ENCODE data around the gene LRCH3.

Gene LRCH3

DNA sequence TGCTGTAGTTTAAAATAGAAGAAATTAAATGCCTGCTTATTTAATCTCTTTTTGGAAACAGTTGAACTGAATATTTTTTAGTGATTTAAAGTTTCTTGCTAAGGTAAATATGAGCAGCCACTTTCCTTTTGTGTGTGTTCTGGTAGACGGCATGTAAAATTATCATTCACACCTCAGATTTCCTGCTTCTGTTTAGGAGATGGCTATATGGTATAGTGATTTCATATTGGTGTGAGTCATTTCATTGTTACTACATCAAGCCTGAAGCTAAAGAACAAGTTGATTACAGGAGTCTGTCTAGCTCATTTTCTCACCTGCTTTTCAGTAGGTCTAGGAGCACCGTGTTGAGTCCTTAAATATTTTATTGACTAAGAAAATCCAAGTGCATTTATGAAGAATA is 2.2 kb downstream of the LRCH3 start:
- DNase-seq, result no peak

GRCh38 chr3:197794115-197794514 is 3.1 kb downstream of the LRCH3 start:
- DNase-seq, result no peak

DNA sequence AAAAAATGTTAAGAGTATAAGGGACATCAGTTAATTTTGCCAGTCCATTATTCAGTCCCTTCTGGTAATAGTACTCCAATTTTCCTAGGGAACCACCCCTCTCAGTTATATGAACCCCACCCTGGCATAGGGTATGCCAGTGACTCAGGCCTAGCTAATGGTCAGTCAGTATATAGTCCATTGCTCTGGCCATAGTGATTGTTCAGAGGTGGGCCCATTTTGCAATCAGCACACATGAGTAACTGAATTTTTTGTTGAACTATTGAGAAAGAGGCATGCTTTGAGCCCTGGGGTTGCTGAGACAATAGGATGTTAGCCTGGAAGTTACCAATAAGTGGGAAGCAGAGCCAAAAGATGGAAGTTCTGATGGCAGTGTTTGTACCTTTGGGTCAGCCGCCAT is 4.1 kb downstream of the LRCH3 start:
- DNase-seq, result no peak

- no peak for DNase-seq
Measured at GRCh38 chr3:197796087-197796486, 5.0 kb downstream of the LRCH3 start.

- no peak for DNase-seq
Measured at GRCh38 chr3:197798863-197799262, 7.8 kb downstream of the LRCH3 start.

DNA sequence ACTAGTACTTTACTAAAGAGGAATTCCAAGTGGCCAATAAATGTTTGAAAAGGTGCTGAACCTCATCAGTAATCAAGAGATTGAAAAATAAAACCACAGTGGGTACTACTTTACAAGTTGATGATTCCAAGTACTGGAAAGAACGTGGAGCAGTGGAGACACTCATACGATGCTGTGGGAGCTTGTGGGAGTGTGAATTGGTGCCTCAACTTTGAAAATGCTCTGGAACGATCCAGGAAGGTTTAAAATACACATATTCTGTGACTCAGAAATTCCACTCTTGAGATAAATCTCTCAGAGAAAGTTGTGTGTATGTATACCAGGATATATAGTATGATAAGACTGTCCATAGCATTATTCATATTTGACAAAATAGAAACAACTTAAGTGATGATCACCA is 9.3 kb downstream of the LRCH3 start:
- no peak for DNase-seq

DNA sequence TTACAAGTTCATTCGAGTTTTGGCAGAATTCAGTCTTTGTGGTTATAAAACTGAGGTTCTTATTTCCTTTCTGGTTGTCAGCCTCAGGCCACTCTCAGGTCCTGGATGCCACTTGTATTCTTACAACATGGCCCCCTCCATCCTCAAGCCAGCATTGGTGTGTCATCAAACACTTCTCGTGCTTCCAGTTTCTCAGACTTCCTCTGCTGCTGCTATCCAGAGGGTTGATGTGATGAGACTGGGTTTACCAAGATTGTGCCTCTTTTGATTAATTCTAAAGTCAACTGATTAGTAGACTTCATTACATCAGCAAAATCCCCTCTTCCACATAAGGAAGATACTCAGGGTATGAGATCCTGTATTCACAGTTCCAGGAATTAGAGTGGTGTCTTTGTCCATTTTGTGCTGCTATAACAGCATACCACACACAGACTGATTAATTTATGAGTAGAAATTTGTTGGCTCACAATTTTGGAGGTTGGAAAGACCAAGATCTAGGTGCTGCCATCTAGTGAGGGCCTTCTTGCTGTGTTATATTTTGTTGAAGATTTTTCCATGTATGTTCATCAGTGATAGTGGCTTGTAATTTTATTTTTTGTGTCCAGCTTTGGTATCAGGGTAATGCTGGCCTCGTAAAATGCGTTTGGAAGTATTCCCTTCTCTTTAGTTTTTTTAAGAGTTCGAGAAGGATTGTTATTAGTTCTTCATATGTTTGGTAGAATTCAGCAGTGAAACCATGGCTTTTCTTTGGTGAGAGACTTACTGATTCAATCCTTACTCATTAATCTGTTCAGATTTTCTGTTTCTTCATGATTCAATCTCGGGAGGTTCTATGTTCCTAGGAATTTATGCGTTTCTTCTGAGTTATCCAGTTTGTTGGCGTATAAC is 11.1 kb downstream of the LRCH3 start:
- DNase-seq, result no peak

GRCh38 chr3:197802779-197803459 is 11.9 kb downstream of the LRCH3 start:
- DNase-seq, result no peak

GRCh38 chr3:197804511-197804910 is 13.5 kb downstream of the LRCH3 start:
- DNase-seq, result no peak

- DNase-seq, result no peak
Measured at GRCh38 chr3:197807969-197808587, 17.0 kb downstream of the LRCH3 start.

- no peak for DNase-seq
Measured at GRCh38 chr3:197809356-197810020, 18.4 kb downstream of the LRCH3 start.

- no peak for DNase-seq
Measured at GRCh38 chr3:197810901-197811300, 19.8 kb downstream of the LRCH3 start.

GRCh38 chr3:197811343-197811742 is 20.3 kb downstream of the LRCH3 start:
- no peak for DNase-seq

DNA sequence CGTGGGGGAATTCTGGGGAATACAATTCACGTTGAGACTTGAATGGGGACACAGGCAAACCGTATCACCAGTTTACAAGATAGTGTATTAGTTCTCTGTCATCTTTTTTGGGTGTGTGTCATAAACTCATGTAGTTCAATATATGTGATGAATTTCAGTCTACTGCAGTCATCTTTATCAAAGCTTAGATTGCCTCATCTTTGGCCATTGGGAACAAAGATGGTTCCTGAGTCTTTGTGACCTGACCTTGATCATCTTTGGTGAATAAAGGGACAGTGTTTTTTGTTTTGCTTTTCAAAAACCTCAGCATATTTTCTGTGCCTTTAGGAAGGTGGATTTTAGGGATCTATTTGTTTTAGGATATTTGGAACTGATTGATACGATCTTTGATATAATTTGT is 23.3 kb downstream of the LRCH3 start:
- no peak for DNase-seq

DNA sequence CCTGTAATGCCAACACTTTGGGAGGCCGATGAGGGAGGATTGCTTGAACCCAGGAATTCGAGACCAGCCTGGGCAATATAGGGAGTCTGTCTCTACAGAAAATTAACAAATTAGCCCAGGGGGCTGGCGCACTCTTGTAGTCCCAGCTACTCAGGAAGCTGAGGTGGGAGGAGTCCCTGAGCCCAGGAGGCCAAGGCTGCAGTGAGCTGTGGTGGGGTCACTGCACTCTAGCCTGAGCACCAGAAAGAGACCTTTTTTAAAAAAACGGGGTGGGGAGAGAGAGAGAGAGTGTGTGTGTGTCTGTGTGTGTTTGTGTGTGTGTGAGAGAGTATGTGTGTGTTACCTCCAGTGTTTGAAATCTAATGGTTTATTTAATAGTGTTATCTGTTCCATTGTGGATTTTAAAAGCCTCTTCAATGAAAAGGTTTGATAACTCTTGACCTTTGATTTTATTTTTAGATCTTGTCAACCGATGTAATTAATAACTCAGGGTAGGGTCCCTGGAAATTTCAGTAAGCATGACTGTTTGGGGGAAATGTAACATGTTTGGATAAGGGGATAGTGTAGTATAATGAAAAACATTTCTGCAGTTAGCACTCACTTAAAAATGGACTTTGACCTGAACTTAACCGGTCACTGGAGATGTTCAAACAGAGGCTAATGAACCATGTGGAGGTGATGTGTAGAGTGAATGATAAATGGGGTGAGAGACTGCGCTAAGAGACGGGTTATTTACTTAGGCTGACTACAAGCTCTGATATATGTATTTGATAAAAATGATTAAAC is 29.7 kb downstream of the LRCH3 start:
- DNase-seq, result no peak

GRCh38 chr3:197829397-197830045 is 38.5 kb downstream of the LRCH3 start:
- no peak for DNase-seq

GRCh38 chr3:197830308-197830966 is 39.4 kb downstream of the LRCH3 start:
- DNase-seq, result no peak

- DNase-seq, result no peak
Measured at GRCh38 chr3:197830967-197831313, 39.9 kb downstream of the LRCH3 start.

DNA sequence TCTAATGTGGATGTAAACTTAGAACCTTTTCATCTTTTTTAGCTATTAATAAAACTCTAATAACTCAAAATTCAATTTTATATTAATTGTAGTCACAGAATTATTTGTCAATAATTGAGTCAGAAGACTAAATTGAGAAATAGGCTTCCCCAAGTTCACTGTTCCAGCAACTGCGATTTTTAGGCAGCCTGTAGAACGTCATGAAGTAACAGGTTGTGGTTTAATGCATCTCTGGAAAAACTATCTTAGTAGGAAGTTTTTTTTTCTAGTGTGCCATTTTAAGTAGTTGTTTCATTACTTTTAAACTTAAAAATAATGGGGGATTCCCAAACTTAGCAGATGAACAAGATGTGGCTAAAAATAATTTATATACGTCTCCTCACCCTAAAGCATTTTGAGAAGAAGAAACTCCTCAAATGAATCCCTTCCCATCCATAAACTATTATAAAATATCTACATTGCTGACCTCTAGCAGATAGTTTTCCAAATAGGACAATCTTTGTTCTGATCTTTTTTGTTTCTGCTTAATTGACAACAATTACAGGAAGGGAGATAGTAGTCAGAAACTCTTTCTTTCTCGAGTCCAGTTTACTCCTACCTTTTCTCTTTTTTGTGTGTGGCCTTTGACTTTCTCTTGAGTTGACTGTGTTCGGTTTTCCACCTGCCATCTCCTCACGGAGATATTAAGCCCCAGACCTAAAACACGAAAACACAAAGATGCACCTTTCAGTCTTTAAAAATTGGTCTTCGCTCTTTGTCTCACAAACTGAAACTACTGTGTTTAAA is 43.1 kb downstream of the LRCH3 start:
- no peak for DNase-seq

DNA sequence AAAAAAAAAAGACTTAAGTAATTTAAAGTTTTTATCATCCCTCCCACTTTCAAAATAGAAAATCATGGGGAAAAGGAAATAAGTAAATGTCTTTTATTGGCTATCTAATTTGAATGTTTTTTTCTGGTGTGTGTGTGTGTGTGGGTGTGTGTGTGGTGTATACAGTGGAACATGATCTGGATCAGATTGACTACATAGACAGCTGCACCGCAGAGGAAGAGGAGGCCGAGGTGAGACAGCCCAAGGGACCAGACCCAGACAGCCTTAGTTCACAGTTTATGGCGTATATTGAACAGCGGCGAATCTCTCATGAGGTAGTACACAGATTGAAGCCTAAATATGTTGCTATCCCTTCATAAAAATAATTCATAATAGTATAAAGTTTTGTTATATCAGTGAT is 44.5 kb downstream of the LRCH3 start:
- DNase-seq, result no peak

- peak; percentile 32 for DNase-seq
Measured at GRCh38 chr3:197836244-197836643, 45.2 kb downstream of the LRCH3 start.

Measured in NCI-H187 treated with DMSO at 0.1 percent for 48 hours (cell line).